ENCODE measurements around the gene NMNAT3. TPM values are rescaled to one million over a fixed set of nuclear protein-coding genes. Genes with fewer than 3 reads are reported as not detected.

Gene NMNAT3
- total and polyA plus RNA-seq, 4 donors: 1.9 to 19.7 (median 2.9) TPM

DNA sequence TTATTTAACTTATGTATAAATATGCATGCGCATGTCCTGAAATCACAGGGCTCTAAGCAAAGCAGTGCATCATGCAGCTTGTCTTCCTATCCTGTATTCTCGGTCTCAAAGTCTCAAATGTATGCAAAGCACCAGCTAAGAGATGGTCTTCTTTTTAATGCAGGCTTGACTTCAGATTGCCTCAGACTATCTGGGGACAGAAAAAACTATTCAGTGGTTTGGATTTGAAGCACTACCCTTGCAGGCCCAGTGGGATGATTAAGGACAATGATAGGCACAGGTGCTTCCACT, 18.5 kb upstream of the NMNAT3 start (continued):
- TF ChIP-seq, protein P1, sequence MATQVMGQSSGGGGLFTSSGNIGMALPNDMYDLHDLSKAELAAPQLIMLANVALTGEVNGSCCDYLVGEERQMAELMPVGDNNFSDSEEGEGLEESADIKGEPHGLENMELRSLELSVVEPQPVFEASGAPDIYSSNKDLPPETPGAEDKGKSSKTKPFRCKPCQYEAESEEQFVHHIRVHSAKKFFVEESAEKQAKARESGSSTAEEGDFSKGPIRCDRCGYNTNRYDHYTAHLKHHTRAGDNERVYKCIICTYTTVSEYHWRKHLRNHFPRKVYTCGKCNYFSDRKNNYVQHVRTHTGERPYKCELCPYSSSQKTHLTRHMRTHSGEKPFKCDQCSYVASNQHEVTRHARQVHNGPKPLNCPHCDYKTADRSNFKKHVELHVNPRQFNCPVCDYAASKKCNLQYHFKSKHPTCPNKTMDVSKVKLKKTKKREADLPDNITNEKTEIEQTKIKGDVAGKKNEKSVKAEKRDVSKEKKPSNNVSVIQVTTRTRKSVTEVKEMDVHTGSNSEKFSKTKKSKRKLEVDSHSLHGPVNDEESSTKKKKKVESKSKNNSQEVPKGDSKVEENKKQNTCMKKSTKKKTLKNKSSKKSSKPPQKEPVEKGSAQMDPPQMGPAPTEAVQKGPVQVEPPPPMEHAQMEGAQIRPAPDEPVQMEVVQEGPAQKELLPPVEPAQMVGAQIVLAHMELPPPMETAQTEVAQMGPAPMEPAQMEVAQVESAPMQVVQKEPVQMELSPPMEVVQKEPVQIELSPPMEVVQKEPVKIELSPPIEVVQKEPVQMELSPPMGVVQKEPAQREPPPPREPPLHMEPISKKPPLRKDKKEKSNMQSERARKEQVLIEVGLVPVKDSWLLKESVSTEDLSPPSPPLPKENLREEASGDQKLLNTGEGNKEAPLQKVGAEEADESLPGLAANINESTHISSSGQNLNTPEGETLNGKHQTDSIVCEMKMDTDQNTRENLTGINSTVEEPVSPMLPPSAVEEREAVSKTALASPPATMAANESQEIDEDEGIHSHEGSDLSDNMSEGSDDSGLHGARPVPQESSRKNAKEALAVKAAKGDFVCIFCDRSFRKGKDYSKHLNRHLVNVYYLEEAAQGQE (IDR thresholded peaks at IDR 0.05): no peak
- TF ChIP-seq HNF4G (IDR thresholded peaks at IDR 0.05): no peak

DNA sequence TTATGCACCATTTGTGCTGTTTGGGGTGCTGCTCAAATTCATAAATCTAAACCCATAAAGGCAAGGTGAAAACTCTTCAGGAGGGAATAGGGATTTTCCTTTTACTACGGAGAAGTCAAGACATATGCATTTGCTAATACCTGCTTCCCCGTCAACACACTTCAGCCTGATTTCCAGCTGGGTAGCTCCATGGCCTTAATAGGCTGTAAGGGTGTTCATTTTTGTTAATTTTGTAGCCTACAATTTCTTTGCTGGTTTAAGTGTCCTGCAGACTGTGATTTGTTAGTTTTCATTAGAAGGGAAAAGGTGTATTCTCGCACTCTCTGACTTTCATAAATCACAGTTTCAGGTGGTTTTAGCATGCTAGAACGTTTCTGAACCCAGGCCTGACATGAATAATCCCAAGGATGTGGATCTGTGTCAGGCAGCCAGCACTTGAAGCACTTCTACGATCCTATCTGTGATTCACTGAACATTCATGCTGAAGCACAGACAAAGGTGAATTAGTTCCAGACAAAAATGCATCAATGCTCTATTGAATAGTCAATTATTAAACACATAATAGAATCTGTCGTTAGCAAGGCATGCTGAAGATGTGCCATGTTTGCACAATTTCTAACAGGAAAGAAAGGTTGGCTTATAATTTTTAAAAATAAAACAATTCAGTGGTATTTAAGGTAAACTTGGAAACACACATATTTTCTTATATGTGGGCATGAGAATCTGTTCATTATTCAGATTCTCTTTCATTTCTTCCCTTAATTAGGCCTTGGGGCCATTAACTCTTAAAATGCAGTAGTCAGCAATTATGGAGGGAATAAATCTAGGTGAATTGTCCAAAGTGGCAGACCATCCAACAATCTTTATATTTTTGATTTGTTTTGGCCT, 17.9 kb upstream of the NMNAT3 start:
- H3K9ac ChIP-seq (ENCODE audit: low read depth in 1 of 2, low read length in 2 of 2): no peak overlapping the region
- H3K4me3 ChIP-seq (ENCODE audit: low read depth in 1 of 3, low read length in 3 of 3): no peak overlapping the region
- H3K4me1 ChIP-seq (ENCODE audit: control insufficient read depth in 4 of 4, insufficient read depth in 4 of 4, low read length in 3 of 4): no peaks in the 10 kb centered on the region
- H3K27me3 ChIP-seq (ENCODE audit: control insufficient read depth in 4 of 4, insufficient read depth in 4 of 4, low read length in 3 of 4): no peaks in the 10 kb centered on the region
- H3K9me3 ChIP-seq (ENCODE audit: control insufficient read depth in 4 of 4, low read length in 3 of 4): no peaks in the 10 kb centered on the region
- DNase-seq (ENCODE audit: low spot score): no peak
- TF ChIP-seq JUND (IDR thresholded peaks at IDR 0.05) (no peak), GABPA (IDR thresholded peaks at IDR 0.05 in 1 of 2, conservative IDR thresholded peaks at IDR 0.05 in 1 of 2) (no peak), FOXA2 (IDR thresholded peaks at IDR 0.05) (no peak), HNF4A (conservative IDR thresholded peaks at IDR 0.05) (no peak), RXRA (IDR thresholded peaks at IDR 0.05) (no peak), EGR1 (IDR thresholded peaks at IDR 0.05; ENCODE audit: low read depth in 2 of 2) (no peak), FOXA1 (IDR thresholded peaks at IDR 0.05) (no peak), NR2F2 (IDR thresholded peaks at IDR 0.05) (no peak), HNF4G (IDR thresholded peaks at IDR 0.05) (no peak), SP1 (IDR thresholded peaks at IDR 0.05) (no peak), YY1 (IDR thresholded peaks at IDR 0.05) (no peak)
- TF ChIP-seq, protein P1 (IDR thresholded peaks at IDR 0.05): no peak
- TF ChIP-seq, protein P2, sequence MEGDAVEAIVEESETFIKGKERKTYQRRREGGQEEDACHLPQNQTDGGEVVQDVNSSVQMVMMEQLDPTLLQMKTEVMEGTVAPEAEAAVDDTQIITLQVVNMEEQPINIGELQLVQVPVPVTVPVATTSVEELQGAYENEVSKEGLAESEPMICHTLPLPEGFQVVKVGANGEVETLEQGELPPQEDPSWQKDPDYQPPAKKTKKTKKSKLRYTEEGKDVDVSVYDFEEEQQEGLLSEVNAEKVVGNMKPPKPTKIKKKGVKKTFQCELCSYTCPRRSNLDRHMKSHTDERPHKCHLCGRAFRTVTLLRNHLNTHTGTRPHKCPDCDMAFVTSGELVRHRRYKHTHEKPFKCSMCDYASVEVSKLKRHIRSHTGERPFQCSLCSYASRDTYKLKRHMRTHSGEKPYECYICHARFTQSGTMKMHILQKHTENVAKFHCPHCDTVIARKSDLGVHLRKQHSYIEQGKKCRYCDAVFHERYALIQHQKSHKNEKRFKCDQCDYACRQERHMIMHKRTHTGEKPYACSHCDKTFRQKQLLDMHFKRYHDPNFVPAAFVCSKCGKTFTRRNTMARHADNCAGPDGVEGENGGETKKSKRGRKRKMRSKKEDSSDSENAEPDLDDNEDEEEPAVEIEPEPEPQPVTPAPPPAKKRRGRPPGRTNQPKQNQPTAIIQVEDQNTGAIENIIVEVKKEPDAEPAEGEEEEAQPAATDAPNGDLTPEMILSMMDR (IDR thresholded peaks at IDR 0.05; ENCODE audit: low read depth, low read length, missing input control): no peak
- TF ChIP-seq, protein P3, sequence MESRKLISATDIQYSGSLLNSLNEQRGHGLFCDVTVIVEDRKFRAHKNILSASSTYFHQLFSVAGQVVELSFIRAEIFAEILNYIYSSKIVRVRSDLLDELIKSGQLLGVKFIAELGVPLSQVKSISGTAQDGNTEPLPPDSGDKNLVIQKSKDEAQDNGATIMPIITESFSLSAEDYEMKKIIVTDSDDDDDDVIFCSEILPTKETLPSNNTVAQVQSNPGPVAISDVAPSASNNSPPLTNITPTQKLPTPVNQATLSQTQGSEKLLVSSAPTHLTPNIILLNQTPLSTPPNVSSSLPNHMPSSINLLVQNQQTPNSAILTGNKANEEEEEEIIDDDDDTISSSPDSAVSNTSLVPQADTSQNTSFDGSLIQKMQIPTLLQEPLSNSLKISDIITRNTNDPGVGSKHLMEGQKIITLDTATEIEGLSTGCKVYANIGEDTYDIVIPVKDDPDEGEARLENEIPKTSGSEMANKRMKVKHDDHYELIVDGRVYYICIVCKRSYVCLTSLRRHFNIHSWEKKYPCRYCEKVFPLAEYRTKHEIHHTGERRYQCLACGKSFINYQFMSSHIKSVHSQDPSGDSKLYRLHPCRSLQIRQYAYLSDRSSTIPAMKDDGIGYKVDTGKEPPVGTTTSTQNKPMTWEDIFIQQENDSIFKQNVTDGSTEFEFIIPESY (IDR thresholded peaks at IDR 0.05): no peak
- TF ChIP-seq, protein P4, sequence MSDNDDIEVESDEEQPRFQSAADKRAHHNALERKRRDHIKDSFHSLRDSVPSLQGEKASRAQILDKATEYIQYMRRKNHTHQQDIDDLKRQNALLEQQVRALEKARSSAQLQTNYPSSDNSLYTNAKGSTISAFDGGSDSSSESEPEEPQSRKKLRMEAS (IDR thresholded peaks at IDR 0.05): no peak
- WGBS: 61% methylated on average over 6 of the region's 6 CpGs
- no peak overlapping the region for H3K27ac ChIP-seq (ENCODE audit: low read depth in 1 of 2, low read length in 2 of 2)
- no peaks in the 10 kb centered on the region for H3K36me3 ChIP-seq (ENCODE audit: control insufficient read depth in 4 of 4, insufficient read depth in 3 of 4, low read depth in 1 of 4, low read length in 3 of 4)
